ENCODE data around the gene CNTNAP2. TPM values are rescaled to one million over a fixed set of nuclear protein-coding genes. Genes with fewer than 3 reads are reported as not detected.

The CNTNAP2 gene
- total and polyA plus RNA-seq, 2 of the 8 experiments (the other 6 are each of a cell fraction or from before 2014, with no cell fraction given), result 27.9 to 71.0 TPM

DNA sequence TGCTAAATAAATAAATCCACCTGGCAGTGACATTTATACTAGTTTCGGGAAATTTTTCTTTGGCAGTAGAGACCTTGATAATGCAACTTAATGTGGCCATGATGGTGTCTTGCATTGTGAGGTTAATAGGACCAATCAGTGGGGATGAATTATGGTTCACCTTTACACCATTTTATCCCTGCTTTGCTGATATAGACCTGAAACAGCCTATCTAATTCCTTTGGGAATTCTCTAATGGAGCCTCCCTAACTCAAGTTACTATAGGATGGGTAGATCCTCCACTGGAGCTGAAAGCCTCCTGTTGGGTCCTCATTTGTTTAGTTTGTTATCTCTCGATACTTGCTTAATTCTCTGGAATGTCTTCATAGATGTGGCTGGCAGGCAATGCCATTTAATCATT is 276.7 kb downstream of the CNTNAP2 start:
- 93% methylated on average over 2 of the region's 2 CpGs; no CpG with 5 or more reads in 1 of the 2 experiments for WGBS, 2 experiments (ENCODE audit: extremely low coverage in 1 of 2, insufficient coverage in 1 of 2, insufficient read length in 1 of 2, insufficient replicate concordance in 2 of 2, low coverage in 1 of 2, low lambda C conversion rate in 2 of 2, missing lambda C conversion rate in 1 of 2)
- CTCF ChIA-PET (ENCODE audit: partially characterized antibody), result interaction anchor here (0.8 kb wide), 1 partner anchor 67 kb away, joined by 3 read pairs; no protein-coding TSS in a partner anchor
- Histone ChIP-seq H3K79me2 (ENCODE audit: control insufficient read depth in 1 of 2, insufficient read depth in 2 of 2, low read length in 2 of 2) (no peaks in the 10 kb centered on the region), H3K4me2 (ENCODE audit: insufficient read depth in 1 of 2, low read depth in 2 of 2, low read length in 2 of 2) (no peak overlapping the region), H3K14ac (ENCODE audit: insufficient read length) (no peak overlapping the region), H3K9me3 (ENCODE audit: insufficient read depth in 2 of 2, low read depth in 1 of 2, low read length in 1 of 2) (no peaks in the 10 kb centered on the region), H3K56ac (replicated peaks; ENCODE audit: insufficient read length, low read depth, low read length) (no peak overlapping the region), H4K91ac (replicated peaks; ENCODE audit: insufficient read length, low read length) (no peak overlapping the region), H3K79me1 (ENCODE audit: low read depth, low read length) (no peaks in the 10 kb centered on the region), H3K27me3 (replicated peaks in 1 of 4; ENCODE audit: control insufficient read depth in 3 of 4, extremely low read depth in 1 of 4, insufficient read depth in 3 of 4, low read length in 3 of 4) (no peaks in the 10 kb centered on the region), H3K23ac (ENCODE audit: insufficient read length) (no peak overlapping the region), H2AFZ (ENCODE audit: low read length) (no peak overlapping the region), H4K8ac (ENCODE audit: extremely low read depth, insufficient read depth, low read length) (no peak overlapping the region), H3K23me2 (ENCODE audit: low read depth, low read length) (no peaks in the 10 kb centered on the region), H3K9ac (replicated peaks in 1 of 4; ENCODE audit: extremely low read depth in 1 of 4, low read depth in 3 of 4, low read length in 3 of 4) (no peak overlapping the region), H2BK15ac (ENCODE audit: low read length) (no peak overlapping the region), H2AK5ac (ENCODE audit: low read depth, low read length) (no peak overlapping the region), H3K27ac (ENCODE audit: low read depth, low read length) (no peak overlapping the region), H3K4me1 (replicated peaks in 1 of 4; ENCODE audit: control insufficient read depth in 3 of 4, insufficient read depth in 4 of 4, low read length in 3 of 4) (no peaks in the 10 kb centered on the region), H2BK20ac (ENCODE audit: low read length) (no peak overlapping the region), H2BK120ac (replicated peaks; ENCODE audit: low read depth, low read length) (no peak overlapping the region), H3K4ac (replicated peaks; ENCODE audit: insufficient read length, low read depth, low read length) (no peak overlapping the region), H3K36me3 (ENCODE audit: control insufficient read depth in 2 of 4, insufficient read depth in 4 of 4, low read length in 3 of 4) (no peaks in the 10 kb centered on the region), H3K18ac (ENCODE audit: extremely low read depth, low read length) (no peak overlapping the region), H4K5ac (ENCODE audit: insufficient read length, low read depth, low read length) (no peak overlapping the region), H2BK5ac (ENCODE audit: low read depth, low read length) (no peak overlapping the region), H4K20me1 (replicated peaks in 1 of 2; ENCODE audit: control insufficient read depth in 1 of 2, insufficient read depth in 2 of 2, low read length in 2 of 2) (no peaks in the 10 kb centered on the region), H2BK12ac (ENCODE audit: low read depth, low read length) (no peak overlapping the region), H3K4me3 (ENCODE audit: extremely low read depth in 1 of 4, insufficient read depth in 2 of 4, low read depth in 3 of 4, low read length in 4 of 4) (no peak overlapping the region)
- DNase-seq (ENCODE audit: low read depth in 1 of 2, low spot score in 2 of 2) (no peak), FAIRE-seq (no peak)
- POLR2A ChIA-PET (ENCODE audit: partially characterized antibody), result no interaction called here
- TF ChIP-seq YY1 (IDR thresholded peaks at IDR 0.05; ENCODE audit: low read depth, low read length), result no peak
- no peak for TF ChIP-seq CBX5 (IDR thresholded peaks at IDR 0.05; ENCODE audit: low read depth, low read length)
- no peak for TF ChIP-seq SIN3A (conservative IDR thresholded peaks at IDR 0.05 in 1 of 2, IDR thresholded peaks at IDR 0.05 in 1 of 2; ENCODE audit: low read depth in 1 of 2, low read length in 2 of 2)
- TF ChIP-seq, protein P1, sequence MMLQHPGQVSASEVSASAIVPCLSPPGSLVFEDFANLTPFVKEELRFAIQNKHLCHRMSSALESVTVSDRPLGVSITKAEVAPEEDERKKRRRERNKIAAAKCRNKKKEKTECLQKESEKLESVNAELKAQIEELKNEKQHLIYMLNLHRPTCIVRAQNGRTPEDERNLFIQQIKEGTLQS (IDR thresholded peaks at IDR 0.05; ENCODE audit: insufficient read depth, low read depth, low read length), result no peak
- no peak for TF ChIP-seq SUZ12 (IDR thresholded peaks at IDR 0.05; ENCODE audit: low read length)
- no peak for TF ChIP-seq SP1 (IDR thresholded peaks at IDR 0.05; ENCODE audit: low read depth, low read length)
- TF ChIP-seq RBBP5 (IDR thresholded peaks at IDR 0.05; ENCODE audit: borderline replicate concordance, low read depth, low read length), result no peak
- TF ChIP-seq KDM1A (IDR thresholded peaks at IDR 0.05; ENCODE audit: borderline replicate concordance, low read length), result no peak
